Left ventricle myocardium inferior (tissue), 1 donor: ENCODE measurements around the gene ERAL1. TPM values are rescaled to one million over a fixed set of nuclear protein-coding genes. Genes with fewer than 3 reads are reported as not detected.
A peak's percentile ranks its signal among the peaks of the same experiment; 100 is the strongest.

Source experiments
- DNase-seq: peaks from one replicate; pipeline ENCODE4 v3.0.0-alpha.2; 2020
- H3K27ac ChIP-seq: fragments of 200-600 bp; replicated peaks from 2 replicates; pipeline ENCODE4 v1.8.0; 2021
- H3K27me3 ChIP-seq: fragments of 200-600 bp; 2 replicates; pipeline ENCODE4 v1.8.0; 2021; ENCODE audit warnings: low read depth
- H3K36me3 ChIP-seq: fragments of 200-600 bp; 2 replicates; pipeline ENCODE4 v1.8.0; 2021
- H3K4me1 ChIP-seq: fragments of 200-600 bp; 2 replicates; pipeline ENCODE4 v1.8.0; 2021
- H3K4me3 ChIP-seq: fragments of 200-600 bp; 2 replicates; pipeline ENCODE4 v1.8.0; 2021; ENCODE audit warnings: mild to moderate bottlenecking, moderate library complexity
- H3K9me3 ChIP-seq: fragments of 200-600 bp; replicated peaks from 2 replicates; pipeline ENCODE4 v1.8.0; 2021
- CTCF ChIP-seq: fragments of 200-600 bp; IDR thresholded peaks from 2 replicates; pipeline ENCODE4 v1.8.0; 2021; ENCODE audit warnings: antibody characterized with exemption, mild to moderate bottlenecking, borderline replicate concordance
- intact Hi-C: fragments of 100-400 bp; cut with micrococcal nuclease; formaldehyde crosslinking; loops from one replicate; pipeline ENCODE4 v1.11.0; 2022
- total RNA-seq: library from RNA; stranded (reverse); fragmentation: NEBNext Ultra II Directional; extraction: Animal tissue kit (Norgen Biotek cat#: 25700); gene quantifications from one replicate; pipeline ENCODE4 v1.2.1, GENCODE V29; 2021
- donor health status: DM: no; HTN: yes; CAD: no; lungs with severe emphysema.

Gene ERAL1
- total RNA-seq, 1 donor from 2014 or later = 35.4 TPM

- no peaks in the 10 kb centered on the region for H3K9me3 ChIP-seq
- no peaks in the 10 kb centered on the region for H3K36me3 ChIP-seq
- intact Hi-C loops = no loop called here
- H3K4me1 ChIP-seq = peaks cover 61% of the 10 kb centered on the region
- TF ChIP-seq CTCF = no peak
- no peak for DNase-seq
- peak overlapping the region; percentile 98 for H3K4me3 ChIP-seq
- H3K27ac ChIP-seq = peak overlapping the region; percentile 95
- no peaks in the 10 kb centered on the region for H3K27me3 ChIP-seq
Observed at GRCh38 chr17:28896491-28896883, 41.7 kb downstream of the ERAL1 start.

DNA sequence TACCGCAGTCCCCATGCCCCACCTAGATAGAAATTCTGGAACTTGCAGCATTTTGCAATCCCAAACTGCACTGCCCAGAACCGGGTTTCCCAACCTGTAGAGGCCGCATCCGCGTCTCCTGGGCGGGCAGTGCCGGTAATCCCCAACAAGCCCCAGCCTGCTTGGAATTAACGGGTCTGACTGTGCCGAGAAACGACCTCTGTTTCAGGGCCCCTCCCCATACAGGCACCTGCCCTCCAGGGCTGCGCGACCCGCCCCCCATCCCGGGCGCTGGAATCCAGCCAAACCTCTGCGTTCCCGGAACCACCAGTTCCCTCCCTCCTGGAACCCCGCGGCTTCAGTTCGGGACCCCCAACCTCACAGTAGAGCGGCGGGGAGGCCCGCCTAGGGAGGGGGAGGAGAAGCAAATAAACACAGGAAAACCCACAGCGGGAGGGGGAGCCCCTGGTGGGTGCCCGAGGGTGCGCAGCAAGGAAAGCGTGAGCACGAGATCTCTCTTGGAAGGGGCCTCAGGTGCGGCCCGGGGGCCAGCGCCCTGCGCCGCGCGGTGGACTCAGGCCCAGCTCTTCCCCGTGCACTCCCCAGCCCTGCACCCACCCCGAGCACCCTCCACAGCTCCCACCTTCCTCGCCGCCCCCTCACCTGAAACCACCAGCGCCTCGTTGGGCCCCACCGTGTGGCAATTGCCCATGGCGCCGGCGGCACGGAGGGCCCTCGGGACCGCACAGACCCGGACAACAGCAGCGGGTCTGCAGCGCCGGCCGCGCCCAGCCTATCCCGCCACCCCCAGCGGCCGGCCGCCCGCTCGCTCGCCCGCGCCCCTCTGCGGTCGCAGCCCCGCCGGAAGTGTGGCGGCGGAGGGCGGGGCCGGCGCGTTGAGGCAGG, 42.3 kb downstream of the ERAL1 start, which contains the start of gene FLOT2:
Gene FLOT2, minus strand, starts transcription at position 850 of the 885 bp plus-strand sequence. Its CDS starts 159 bp downstream, at position 691.
- H3K36me3 ChIP-seq = no peaks in the 10 kb centered on the region
- H3K4me1 ChIP-seq = peaks cover 61% of the 10 kb centered on the region
- TF ChIP-seq CTCF = peak; percentile 34
- H3K27me3 ChIP-seq = no peaks in the 10 kb centered on the region
- peak; percentile 67 for DNase-seq
- intact Hi-C loops = no loop called here
- H3K9me3 ChIP-seq = no peaks in the 10 kb centered on the region
- H3K4me3 ChIP-seq = peak within 1 kb of the TSS; percentile 98
- peak within 1 kb of the TSS; percentile 95 for H3K27ac ChIP-seq

- Histone ChIP-seq H3K4me3 (peak overlapping the region; percentile 98), H3K36me3 (no peaks in the 10 kb centered on the region), H3K4me1 (peaks cover 59% of the 10 kb centered on the region), H3K27me3 (no peaks in the 10 kb centered on the region), H3K9me3 (no peaks in the 10 kb centered on the region), H3K27ac (peak overlapping the region; percentile 95)
- intact Hi-C loops = no loop called here
- DNase-seq = no peak
- no peak for TF ChIP-seq CTCF
Observed at GRCh38 chr17:28897769-28898526, 43.1 kb downstream of the ERAL1 start.

GRCh38 chr17:28898527-28898955, 43.7 kb downstream of the ERAL1 start:
- no peak for TF ChIP-seq CTCF
- no peaks in the 10 kb centered on the region for H3K36me3 ChIP-seq
- peaks cover 59% of the 10 kb centered on the region for H3K4me1 ChIP-seq
- H3K9me3 ChIP-seq = no peaks in the 10 kb centered on the region
- H3K4me3 ChIP-seq = no peak overlapping the region
- H3K27me3 ChIP-seq = no peaks in the 10 kb centered on the region
- H3K27ac ChIP-seq = peak overlapping the region; percentile 95
- DNase-seq = no peak
- intact Hi-C loops = no loop called here

DNA sequence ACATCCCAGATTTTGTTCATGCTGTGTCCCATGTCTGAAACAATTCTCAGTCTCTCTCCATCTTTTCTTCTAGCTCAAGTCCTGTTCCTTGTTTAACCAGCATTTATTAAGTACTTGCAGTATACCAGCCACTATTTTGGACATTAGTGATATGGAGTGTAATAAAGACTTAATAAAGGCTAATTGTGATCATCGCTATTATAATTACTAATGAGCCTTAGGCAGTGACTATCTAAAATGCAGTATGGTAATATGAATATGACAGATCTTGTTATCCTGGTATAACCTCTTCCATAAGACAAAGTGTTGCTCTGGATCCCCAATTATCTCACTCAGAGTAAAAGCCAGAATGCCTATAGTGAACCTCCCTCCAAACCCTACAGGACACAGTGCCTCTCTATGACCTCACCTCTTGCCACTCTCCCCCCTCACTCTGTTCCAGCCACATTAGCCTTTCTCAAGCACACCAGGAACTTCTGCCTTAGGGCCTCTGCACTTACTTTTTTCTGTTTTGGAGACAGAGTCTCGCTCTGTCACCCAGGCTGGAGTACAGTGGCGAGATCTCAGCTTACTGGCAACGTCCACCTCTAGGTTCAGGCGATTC, 44.5 kb downstream of the ERAL1 start:
- no peak for TF ChIP-seq CTCF
- no peak overlapping the region for H3K4me3 ChIP-seq
- H3K9me3 ChIP-seq = no peaks in the 10 kb centered on the region
- peaks cover 58% of the 10 kb centered on the region for H3K4me1 ChIP-seq
- no peaks in the 10 kb centered on the region for H3K27me3 ChIP-seq
- H3K36me3 ChIP-seq = no peaks in the 10 kb centered on the region
- intact Hi-C loops = no loop called here
- no peak for DNase-seq
- no peak overlapping the region for H3K27ac ChIP-seq
